AG04450 (cell line): ENCODE measurements around the gene CDHR5. TPM values are rescaled to one million over a fixed set of nuclear protein-coding genes. Genes with fewer than 3 reads are reported as not detected.
A peak's percentile ranks its signal among the peaks of the same experiment; 100 is the strongest.
"Not testable (repeated sequence)": the region's sequence is repeated elsewhere in the genome, so short reads cannot be mapped to it uniquely, and the experiment has no call there.

Source experiments
- CTCF ChIA-PET: fragments of 300-600, 350-600 bp; formaldehyde crosslinking; extraction: SDS; loops from one replicate; lab custom pipeline; 2022; ENCODE audit warnings: antibody characterized with exemption, inconsistent platforms; lab: Charles Lee
- POLR2A ChIA-PET: fragments of 350-600 bp; formaldehyde crosslinking; extraction: SDS; loops from one replicate; lab custom pipeline; 2021; ENCODE audit warnings: antibody characterized with exemption, inconsistent platforms; lab: Yijun Ruan, JAX
- DNase-seq: peaks from one replicate; pipeline ENCODE4 v3.0.0-alpha.2; 2011; ENCODE audit warnings: low read depth, low spot score
- H3K27ac ChIP-seq: one replicate; pipeline ENCODE4 v1.5.1; 2012; ENCODE audit warnings: low read depth, low read length, control low read depth
- H3K27me3 ChIP-seq: one replicate; pipeline ENCODE4 v1.6.0; 2012; ENCODE audit warnings: low read length; ENCODE audit not compliant: control insufficient read depth, insufficient read depth
- H3K4me3 ChIP-seq: 2 replicates; pipeline ENCODE4 v1.5.1; 2011; ENCODE audit warnings: mild to moderate bottlenecking, low read depth, low read length, control low read depth
- H3K9me3 ChIP-seq: 2 replicates; pipeline ENCODE4 v1.5.1; 2012; ENCODE audit warnings: low read length; ENCODE audit not compliant: control insufficient read depth, insufficient read depth
- polyA plus RNA-seq: library from polyadenylated mRNA; depleted of rRNA; stranded (reverse); fragments of >200 nt; gene quantifications from 2 replicates; pipeline ENCODE4 v1.2.3, GENCODE V29; 2011
- TF ChIP-seq, protein P1 (sequence below): IDR thresholded peaks from 2 replicates; pipeline ENCODE4 v1.5.1; 2011; ENCODE audit warnings: low read depth, low read length, control low read depth, inconsistent platforms

The CDHR5 gene
- polyA plus RNA-seq, 1 experiment, result not detected

- CTCF ChIA-PET, result interaction anchor here (0.8 kb wide), 1 partner anchor 147 kb away, joined by 4 read pairs; no protein-coding TSS in a partner anchor
- Histone ChIP-seq H3K4me3 (peak within 1 kb of the TSS; percentile 91), H3K27me3 (peaks cover 8% of the 10 kb centered on the region), H3K27ac (peak within 1 kb of the TSS; percentile 94), H3K9me3 (no peaks in the 10 kb centered on the region; the same call in 1 of the 2 replicates)
- peak; percentile 87 for DNase-seq
- TF ChIP-seq, protein P1, sequence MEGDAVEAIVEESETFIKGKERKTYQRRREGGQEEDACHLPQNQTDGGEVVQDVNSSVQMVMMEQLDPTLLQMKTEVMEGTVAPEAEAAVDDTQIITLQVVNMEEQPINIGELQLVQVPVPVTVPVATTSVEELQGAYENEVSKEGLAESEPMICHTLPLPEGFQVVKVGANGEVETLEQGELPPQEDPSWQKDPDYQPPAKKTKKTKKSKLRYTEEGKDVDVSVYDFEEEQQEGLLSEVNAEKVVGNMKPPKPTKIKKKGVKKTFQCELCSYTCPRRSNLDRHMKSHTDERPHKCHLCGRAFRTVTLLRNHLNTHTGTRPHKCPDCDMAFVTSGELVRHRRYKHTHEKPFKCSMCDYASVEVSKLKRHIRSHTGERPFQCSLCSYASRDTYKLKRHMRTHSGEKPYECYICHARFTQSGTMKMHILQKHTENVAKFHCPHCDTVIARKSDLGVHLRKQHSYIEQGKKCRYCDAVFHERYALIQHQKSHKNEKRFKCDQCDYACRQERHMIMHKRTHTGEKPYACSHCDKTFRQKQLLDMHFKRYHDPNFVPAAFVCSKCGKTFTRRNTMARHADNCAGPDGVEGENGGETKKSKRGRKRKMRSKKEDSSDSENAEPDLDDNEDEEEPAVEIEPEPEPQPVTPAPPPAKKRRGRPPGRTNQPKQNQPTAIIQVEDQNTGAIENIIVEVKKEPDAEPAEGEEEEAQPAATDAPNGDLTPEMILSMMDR, result no peak
- POLR2A ChIA-PET, result interaction anchor here (0.6 to 1.4 kb wide), 9 partner anchors 9 to 219 kb away, joined by 3 to 13 read pairs (median 3); partner anchors contain the start of genes HRAS, RNH1 and TMEM80
These were observed 48.6 kb downstream of the CDHR5 start, which contains the start of gene PHRF1 for GRCh38 chr11:575996-576768. Gene PHRF1, plus strand, starts transcription at chr11:576470. Its CDS starts 5,043 bp downstream, at chr11:581513.

DNA sequence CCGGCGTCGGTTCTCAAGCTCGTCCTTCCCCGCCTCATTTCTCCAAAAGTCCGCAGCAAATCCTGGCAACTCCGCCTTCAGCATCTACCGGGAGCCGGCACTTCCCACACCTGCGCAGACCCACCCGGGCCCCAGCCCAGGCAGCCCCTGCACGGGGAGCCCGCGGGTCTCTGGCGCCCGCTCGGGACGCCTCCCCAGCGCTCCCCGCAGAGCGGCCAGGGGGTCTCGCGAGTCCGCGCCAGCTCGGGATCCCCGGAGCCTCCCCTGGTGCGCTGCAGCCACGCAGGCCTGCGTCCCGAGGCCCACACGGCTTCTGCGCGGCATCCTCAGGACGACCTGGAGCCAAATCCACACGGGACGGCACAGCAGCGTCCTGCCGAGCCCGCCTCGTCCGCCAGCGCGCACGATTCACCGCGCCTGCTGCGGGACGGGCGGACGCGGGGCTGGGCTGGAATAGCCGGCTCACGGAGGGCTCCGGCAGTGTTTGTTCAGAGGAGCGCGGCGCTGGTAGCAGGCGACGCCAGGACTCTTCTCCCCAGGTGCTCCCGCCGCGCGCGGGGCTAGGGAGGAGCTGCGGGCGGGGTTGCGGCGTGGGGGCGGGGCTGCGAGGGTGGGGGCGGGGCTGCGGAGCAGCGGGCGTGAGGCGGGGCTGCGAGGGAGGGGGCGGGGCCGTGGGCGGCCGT lies 49.3 kb downstream of the CDHR5 start:
- Histone ChIP-seq H3K4me3 (peak overlapping the region; percentile 66), H3K27ac (no peak overlapping the region), H3K27me3 (peaks cover 8% of the 10 kb centered on the region), H3K9me3 (no peaks in the 10 kb centered on the region; the same call in 1 of the 2 replicates)
- TF ChIP-seq, protein P1, result no peak
- no peak for DNase-seq
- ChIA-PET CTCF (no interaction called here), POLR2A (interaction anchor here (0.6 to 1.4 kb wide), 9 partner anchors 8 to 220 kb away, joined by 3 to 13 read pairs (median 3); partner anchors contain the start of genes HRAS, RNH1 and TMEM80)

- DNase-seq, result no peak
- POLR2A ChIA-PET, result interaction anchor here (1.0 to 1.4 kb wide), 2 partner anchors 38 to 121 kb away, joined by 3 to 4 read pairs; partner anchors contain the start of gene TMEM80
- Histone ChIP-seq H3K27me3 (peaks cover 8% of the 10 kb centered on the region), H3K9me3 (no peaks in the 10 kb centered on the region; the same call in 1 of the 2 replicates), H3K4me3 (peak overlapping the region; percentile 66), H3K27ac (no peak overlapping the region)
- TF ChIP-seq, protein P1, result no peak
- CTCF ChIA-PET, result no interaction called here
These were observed 50.0 kb downstream of the CDHR5 start for GRCh38 chr11:574632-575312.

GRCh38 chr11:574031-574570 lies 50.7 kb downstream of the CDHR5 start:
- H3K9me3 ChIP-seq, H3K27me3 ChIP-seq, DNase-seq, POLR2A ChIA-PET, H3K27ac ChIP-seq, H3K4me3 ChIP-seq: not testable (repeated sequence)
- CTCF ChIA-PET, result interaction anchor here (0.6 kb wide), 1 partner anchor 30 kb away, joined by 4 read pairs; no protein-coding TSS in a partner anchor
